22Rv1 (cell line): Measurements from ENCODE around the gene RNF150.

ENCODE experiments used
- H3K27ac ChIP-seq: fragments of 450-650 bp; 2 replicates; pipeline ENCODE4 v1.5.1; 2017
- ZFX ChIP-seq: fragments of 450-650 bp; IDR thresholded peaks from 2 replicates; pipeline ENCODE4 v1.6.1; 2017; ENCODE audit warnings: antibody characterized with exemption, borderline replicate concordance
- TF ChIP-seq, protein P1 (sequence below): fragments of 450-650 bp; IDR thresholded peaks from 2 replicates; pipeline ENCODE4 v1.5.1; 2017; ENCODE audit warnings: mild to moderate bottlenecking

RNF150 gene

DNA sequence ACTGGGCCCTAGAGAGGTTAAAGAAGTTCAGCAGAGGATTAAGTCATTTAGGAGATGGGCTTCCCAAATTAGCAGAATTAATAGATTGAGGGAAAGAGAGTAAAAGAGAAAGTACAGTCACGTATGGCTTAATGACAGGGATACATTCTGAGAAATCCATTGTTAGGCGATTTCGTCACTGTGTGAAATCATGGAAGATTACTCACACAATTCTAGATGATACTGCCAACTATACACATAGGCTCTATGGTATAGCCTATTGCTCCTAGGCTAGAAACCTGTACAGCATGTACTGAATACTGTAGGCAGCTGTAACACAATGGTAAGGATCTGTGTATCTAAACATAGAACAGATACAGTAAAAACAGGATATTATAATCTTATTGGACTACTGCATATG is 180.6 kb downstream of the RNF150 start:
- TF ChIP-seq, protein P1, sequence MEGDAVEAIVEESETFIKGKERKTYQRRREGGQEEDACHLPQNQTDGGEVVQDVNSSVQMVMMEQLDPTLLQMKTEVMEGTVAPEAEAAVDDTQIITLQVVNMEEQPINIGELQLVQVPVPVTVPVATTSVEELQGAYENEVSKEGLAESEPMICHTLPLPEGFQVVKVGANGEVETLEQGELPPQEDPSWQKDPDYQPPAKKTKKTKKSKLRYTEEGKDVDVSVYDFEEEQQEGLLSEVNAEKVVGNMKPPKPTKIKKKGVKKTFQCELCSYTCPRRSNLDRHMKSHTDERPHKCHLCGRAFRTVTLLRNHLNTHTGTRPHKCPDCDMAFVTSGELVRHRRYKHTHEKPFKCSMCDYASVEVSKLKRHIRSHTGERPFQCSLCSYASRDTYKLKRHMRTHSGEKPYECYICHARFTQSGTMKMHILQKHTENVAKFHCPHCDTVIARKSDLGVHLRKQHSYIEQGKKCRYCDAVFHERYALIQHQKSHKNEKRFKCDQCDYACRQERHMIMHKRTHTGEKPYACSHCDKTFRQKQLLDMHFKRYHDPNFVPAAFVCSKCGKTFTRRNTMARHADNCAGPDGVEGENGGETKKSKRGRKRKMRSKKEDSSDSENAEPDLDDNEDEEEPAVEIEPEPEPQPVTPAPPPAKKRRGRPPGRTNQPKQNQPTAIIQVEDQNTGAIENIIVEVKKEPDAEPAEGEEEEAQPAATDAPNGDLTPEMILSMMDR, result no peak
- TF ChIP-seq ZFX, result no peak
- no peak overlapping the region for H3K27ac ChIP-seq

DNA sequence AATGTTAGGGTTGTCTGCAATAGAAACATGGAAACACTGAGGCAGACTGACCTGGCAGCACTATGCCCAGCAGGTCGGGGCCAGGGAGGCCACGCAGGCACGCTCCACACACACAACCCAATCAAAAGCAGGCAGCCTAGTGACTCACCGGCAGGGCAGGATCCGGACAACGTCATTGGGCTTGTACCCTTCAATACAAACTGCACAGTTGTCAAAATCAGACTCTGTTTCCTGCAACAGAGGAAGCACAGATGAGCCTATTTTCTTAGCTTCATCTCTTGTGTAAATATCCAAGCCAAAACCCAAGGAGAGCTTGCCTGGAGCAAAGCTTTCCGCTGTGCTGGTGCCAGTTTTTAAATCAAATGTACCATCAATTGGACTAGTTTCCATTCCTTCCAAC is 185.8 kb downstream of the RNF150 start:
- TF ChIP-seq, protein P1, result no peak
- no peak for TF ChIP-seq ZFX
- H3K27ac ChIP-seq, result no peak overlapping the region

DNA sequence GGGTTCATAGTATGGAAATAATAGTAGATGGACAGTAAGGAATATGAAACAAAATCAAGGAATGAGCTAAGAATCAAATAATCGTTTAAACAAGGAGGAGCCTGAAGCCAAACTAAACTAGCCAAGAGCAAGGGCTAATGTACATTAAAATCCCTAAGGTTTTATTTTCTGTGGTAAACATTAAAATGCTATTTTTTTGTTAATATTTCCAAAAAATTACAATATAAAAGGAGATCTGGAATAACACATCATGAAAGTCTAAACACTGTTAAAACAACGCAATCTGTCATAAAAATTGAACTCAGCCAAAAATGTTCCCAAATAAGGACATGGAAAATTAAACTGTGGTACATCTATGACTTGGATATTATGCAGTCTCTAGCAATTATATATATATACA is 188.2 kb downstream of the RNF150 start:
- TF ChIP-seq, protein P1, result no peak
- no peak for TF ChIP-seq ZFX

DNA sequence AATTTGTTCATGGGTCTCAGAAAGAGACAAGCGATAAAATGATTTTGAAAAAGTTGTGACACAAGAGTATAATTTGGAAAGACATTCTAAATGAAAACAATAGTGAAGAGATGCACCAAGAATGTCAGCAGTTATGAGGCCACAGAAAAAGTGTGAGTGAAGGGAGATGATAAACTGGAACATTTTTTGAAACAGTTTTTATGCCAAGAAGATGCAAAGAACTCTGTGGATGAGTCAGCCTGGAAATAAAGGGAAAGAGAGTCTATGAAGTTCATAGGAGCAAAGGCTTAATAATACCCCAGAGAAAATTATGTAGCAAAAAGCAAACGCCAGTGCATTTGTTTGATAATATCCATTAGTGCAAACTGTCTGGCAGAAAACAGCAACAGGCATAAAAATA is 188.7 kb downstream of the RNF150 start:
- H3K27ac ChIP-seq, result no peak overlapping the region
- TF ChIP-seq ZFX, result no peak
- TF ChIP-seq, protein P1, result no peak

More for the DNA sequence above, 188.2 kb downstream of the RNF150 start:
- H3K27ac ChIP-seq, result no peak overlapping the region

DNA sequence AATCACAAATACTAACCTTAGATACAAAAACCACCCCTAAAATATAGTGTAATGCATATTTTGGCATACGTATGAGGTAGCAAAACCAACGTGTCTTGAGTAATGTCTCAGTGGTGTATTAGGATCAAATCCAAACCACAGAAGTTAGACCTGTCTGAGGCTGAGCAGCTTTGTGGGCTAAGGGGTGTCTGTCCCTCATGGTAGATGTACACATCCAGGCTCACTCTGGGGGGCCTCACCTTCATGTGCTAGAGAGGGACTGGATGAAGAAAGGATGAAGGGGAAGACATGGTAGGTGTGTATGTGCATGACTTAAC is 189.1 kb downstream of the RNF150 start:
- no peak overlapping the region for H3K27ac ChIP-seq
- TF ChIP-seq, protein P1, result no peak
- TF ChIP-seq ZFX, result no peak

DNA sequence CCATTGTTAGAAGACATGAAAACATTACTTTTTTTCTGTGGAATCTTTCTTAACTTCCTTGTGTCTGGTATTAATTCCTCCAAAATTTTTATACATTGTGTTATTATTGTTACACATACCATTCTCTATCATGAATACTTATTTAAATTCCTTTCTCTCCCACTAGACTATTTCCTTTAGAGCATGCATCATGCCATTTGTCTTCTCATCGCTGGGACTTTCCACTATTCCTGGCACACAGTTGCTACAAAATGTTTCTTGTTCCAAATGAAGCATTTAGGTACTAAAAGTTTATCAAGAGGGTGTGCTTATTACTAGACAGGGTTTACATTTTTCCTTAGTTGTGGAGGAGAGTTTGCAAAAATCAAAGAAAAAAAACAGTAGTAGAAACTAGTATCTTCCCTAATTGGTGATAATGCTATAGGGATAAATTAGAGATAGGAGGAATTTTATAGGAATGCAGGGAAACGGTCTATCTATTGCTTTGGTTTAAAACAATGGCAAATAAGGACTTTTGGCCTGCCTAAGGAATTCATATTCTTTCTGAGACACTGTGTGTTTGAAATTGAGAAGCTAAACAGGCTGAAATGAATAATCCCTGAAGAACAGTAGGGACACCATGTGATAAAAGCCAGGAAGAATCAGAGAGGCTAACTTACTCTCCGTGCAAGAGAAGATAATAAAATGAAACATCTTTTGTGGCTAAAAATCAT is 189.6 kb downstream of the RNF150 start:
- TF ChIP-seq, protein P1, result no peak
- TF ChIP-seq ZFX, result no peak
- H3K27ac ChIP-seq, result no peak overlapping the region

DNA sequence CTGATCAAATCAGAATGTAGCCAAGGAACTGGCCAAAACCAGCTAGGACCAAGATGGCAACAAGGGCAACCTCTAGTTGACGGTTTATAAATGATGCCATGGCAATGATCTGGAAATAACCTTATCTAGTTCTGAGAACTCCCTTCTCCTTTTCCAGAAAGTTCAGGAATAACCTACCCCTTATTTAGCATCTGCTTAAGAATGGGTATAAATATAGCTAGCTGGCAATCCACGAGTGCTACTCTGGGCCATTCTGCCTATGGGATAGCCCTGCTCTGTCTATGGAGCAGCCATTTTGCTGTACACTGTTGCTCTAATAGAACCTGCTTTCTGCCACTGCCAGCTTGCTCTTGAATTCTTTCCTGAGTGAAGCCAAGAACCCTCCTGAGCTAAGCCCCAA is 192.7 kb downstream of the RNF150 start:
- TF ChIP-seq ZFX, result no peak
- TF ChIP-seq, protein P1, result no peak
- no peak overlapping the region for H3K27ac ChIP-seq
